ENCODE measurements around the gene ARL6IP1. TPM values are rescaled to one million over a fixed set of nuclear protein-coding genes. Genes with fewer than 3 reads are reported as not detected.
A peak's percentile ranks its signal among the peaks of the same experiment; 100 is the strongest.

Gene ARL6IP1
- total and polyA plus RNA-seq, 2 of the 4 experiments (the other 2 are of a cell fraction) = 78.1 to 190 TPM

DNA sequence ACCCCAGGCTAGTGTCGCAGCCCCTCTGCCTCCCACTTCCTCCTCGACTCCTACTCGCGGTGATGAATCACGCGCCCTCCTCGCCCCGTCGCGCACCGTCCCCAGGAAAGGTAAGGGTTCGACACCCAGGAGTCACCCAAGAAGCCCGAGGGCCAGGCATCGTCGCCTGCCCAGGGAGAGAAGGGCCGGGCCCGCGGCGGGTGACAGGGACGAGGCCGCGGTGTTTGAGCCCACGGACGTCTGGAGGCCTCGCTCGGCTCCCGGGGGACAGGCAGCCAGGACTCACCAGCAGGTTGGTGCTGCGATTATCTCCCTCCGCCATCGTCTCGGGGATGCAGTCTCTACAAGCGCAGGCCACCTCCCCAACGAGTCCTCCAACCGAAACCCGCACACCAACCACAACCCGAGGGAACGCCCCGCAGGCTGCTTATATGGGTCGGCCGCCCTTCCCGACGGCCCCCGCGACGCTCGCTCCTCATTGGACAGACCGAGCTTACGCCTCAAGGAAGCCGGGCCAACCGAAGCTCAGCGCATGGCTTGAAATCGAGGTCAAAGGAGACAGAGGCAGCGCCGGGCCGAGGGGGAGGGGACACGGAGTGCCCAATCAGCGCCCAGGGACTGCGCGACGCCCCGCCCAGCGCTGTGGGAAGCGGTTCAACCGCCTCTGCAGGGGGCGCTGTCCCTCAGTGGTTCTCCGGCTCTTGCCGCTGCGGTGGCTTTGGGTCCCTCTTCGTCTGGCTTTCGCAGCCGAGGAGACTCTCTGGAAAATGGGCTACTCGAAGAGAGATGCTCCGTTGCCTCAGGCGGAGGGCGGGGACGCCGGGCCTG, at the start of gene ARL6IP1 (continued):
- TF ChIP-seq CEBPB (IDR thresholded peaks at IDR 0.05; ENCODE audit: low read depth, low read length) (no peak), SMC3 (IDR thresholded peaks at IDR 0.05; ENCODE audit: low read depth, low read length) (no peak)
- TF ChIP-seq, protein P1, sequence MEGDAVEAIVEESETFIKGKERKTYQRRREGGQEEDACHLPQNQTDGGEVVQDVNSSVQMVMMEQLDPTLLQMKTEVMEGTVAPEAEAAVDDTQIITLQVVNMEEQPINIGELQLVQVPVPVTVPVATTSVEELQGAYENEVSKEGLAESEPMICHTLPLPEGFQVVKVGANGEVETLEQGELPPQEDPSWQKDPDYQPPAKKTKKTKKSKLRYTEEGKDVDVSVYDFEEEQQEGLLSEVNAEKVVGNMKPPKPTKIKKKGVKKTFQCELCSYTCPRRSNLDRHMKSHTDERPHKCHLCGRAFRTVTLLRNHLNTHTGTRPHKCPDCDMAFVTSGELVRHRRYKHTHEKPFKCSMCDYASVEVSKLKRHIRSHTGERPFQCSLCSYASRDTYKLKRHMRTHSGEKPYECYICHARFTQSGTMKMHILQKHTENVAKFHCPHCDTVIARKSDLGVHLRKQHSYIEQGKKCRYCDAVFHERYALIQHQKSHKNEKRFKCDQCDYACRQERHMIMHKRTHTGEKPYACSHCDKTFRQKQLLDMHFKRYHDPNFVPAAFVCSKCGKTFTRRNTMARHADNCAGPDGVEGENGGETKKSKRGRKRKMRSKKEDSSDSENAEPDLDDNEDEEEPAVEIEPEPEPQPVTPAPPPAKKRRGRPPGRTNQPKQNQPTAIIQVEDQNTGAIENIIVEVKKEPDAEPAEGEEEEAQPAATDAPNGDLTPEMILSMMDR (conservative IDR thresholded peaks at IDR 0.05; ENCODE audit: low read depth, low read length) = peak; percentile 94

DNA sequence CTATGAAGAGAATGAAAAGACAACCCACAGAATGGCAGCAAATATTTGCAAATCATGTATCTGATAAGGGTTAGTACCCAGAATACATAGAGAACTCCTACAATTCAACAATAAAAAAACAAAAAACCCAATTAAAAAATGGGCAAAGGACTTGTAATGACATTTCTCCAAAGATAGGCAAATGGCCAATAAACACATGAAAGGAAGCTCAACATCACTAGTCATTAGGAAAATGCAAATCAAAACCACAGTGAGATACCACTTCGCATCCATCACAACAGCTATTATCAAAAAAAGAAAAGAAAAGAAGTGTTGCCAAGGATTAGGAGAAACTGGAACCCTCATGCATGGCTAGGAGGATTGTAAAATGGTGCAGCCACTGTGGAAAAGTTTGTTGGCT, 45.1 kb upstream of the ARL6IP1 start:
- Histone ChIP-seq H4K91ac (ENCODE audit: insufficient read depth, low read depth, low read length) (no peak overlapping the region), H3K36me3 (ENCODE audit: control insufficient read depth, insufficient read depth, low read length) (peaks cover 42% of the 10 kb centered on the region), H3K56ac (ENCODE audit: extremely low read depth, insufficient read depth, low read length) (no peak overlapping the region), H3K4ac (ENCODE audit: low read depth, low read length) (no peak overlapping the region), H3K27me3 (ENCODE audit: control insufficient read depth, insufficient read depth, low read length) (no peaks in the 10 kb centered on the region), H2BK15ac (ENCODE audit: low read depth, low read length) (no peak overlapping the region), H2AK5ac (ENCODE audit: low read depth, low read length) (no peak overlapping the region), H4K20me1 (ENCODE audit: insufficient read depth, low read length) (no peaks in the 10 kb centered on the region), H2AK9ac (replicated peaks; ENCODE audit: low read depth, low read length, poor library complexity) (no peak overlapping the region), H3K4me3 (ENCODE audit: insufficient read depth, low read depth, low read length) (no peak overlapping the region), H3K27ac (ENCODE audit: insufficient read depth, low read length) (no peak overlapping the region), H3K4me2 (ENCODE audit: low read depth, low read length) (no peak overlapping the region), H3K9me3 (ENCODE audit: control insufficient read depth, insufficient read depth, low read length) (no peaks in the 10 kb centered on the region), H2BK5ac (ENCODE audit: low read depth, low read length, poor library complexity, severe bottlenecking) (no peak overlapping the region), H3K23ac (ENCODE audit: low read depth, low read length) (no peak overlapping the region), H3K9me1 (ENCODE audit: insufficient read depth, low read length) (no peaks in the 10 kb centered on the region), H2BK20ac (ENCODE audit: low read depth, low read length) (no peak overlapping the region), H4K8ac (ENCODE audit: low read depth in 2 of 2, low read length in 2 of 2) (no peak overlapping the region), H3K79me1 (ENCODE audit: low read depth in 1 of 2, low read length in 2 of 2) (peaks cover 13 to 15% of the 10 kb centered on the region in 2 experiments; a peak in 3 of 4 replicates), H3K9ac (ENCODE audit: low read depth, low read length) (no peak overlapping the region), H3K14ac (replicated peaks; ENCODE audit: low read depth, low read length) (no peak overlapping the region), H3K4me1 (ENCODE audit: control insufficient read depth, insufficient read depth, low read length) (no peaks in the 10 kb centered on the region), H2AFZ (replicated peaks; ENCODE audit: low read length, poor library complexity) (no peak overlapping the region), H2BK120ac (ENCODE audit: low read depth, low read length) (no peak overlapping the region), H3K18ac (ENCODE audit: low read depth, low read length) (no peak overlapping the region), H4K5ac (ENCODE audit: low read depth, low read length) (no peak overlapping the region)
- DNase-seq (no peak), ATAC-seq (ENCODE audit: low read depth) (no peak)
- in situ Hi-C loops (cut with MboI; ENCODE audit: low sequenced_read_pairs) (no loop called here), intact Hi-C loops (cut with micrococcal nuclease) (no loop called here), dilution Hi-C loops (cut with HindIII; ENCODE audit: low sequenced_read_pairs, unreplicated experiment) (no loop called here)
- TF ChIP-seq SMC3 (IDR thresholded peaks at IDR 0.05; ENCODE audit: low read depth, low read length) (no peak), RAD21 (IDR thresholded peaks at IDR 0.05; ENCODE audit: low read length) (no peak), CHD1 (IDR thresholded peaks at IDR 0.05; ENCODE audit: low read depth, low read length) (no peak), RCOR1 (IDR thresholded peaks at IDR 0.05; ENCODE audit: insufficient replicate concordance, low read length) (no peak)
- TF ChIP-seq, protein P2, sequence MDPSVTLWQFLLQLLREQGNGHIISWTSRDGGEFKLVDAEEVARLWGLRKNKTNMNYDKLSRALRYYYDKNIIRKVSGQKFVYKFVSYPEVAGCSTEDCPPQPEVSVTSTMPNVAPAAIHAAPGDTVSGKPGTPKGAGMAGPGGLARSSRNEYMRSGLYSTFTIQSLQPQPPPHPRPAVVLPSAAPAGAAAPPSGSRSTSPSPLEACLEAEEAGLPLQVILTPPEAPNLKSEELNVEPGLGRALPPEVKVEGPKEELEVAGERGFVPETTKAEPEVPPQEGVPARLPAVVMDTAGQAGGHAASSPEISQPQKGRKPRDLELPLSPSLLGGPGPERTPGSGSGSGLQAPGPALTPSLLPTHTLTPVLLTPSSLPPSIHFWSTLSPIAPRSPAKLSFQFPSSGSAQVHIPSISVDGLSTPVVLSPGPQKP (IDR thresholded peaks at IDR 0.05; ENCODE audit: borderline replicate concordance, low read depth, low read length) = no peak
- TF ChIP-seq, protein P1 (conservative IDR thresholded peaks at IDR 0.05; ENCODE audit: low read depth, low read length) = no peak
- POLR2A ChIA-PET (ENCODE audit: unreplicated experiment) = no interaction called here
- WGBS, 2 experiments (ENCODE audit: extremely low coverage in 2 of 2, insufficient read length in 1 of 2) = no CpG with 5 or more reads among the region's 1 CpG
- BruUV-seq (replicated peaks) = no TSS peak
- CTCF ChIA-PET = no interaction called here
